Ishikawa (cell line): ENCODE measurements around the gene MACROD2.

Experiments used
- CEBPB ChIP-seq: IDR thresholded peaks from 2 replicates; pipeline ENCODE4 v1.6.1; 2012
- CREB1 ChIP-seq: IDR thresholded peaks from 2 replicates; pipeline ENCODE4 v1.6.1; 2012; ENCODE audit warnings: low read depth
- EGR1 ChIP-seq: IDR thresholded peaks from 2 replicates; pipeline ENCODE4 v1.6.1; 2012
- EP300 ChIP-seq: IDR thresholded peaks from 2 replicates; pipeline ENCODE4 v1.6.1; 2012; ENCODE audit warnings: borderline replicate concordance
- FOXM1 ChIP-seq: IDR thresholded peaks from 2 replicates; pipeline ENCODE4 v1.6.1; 2012; ENCODE audit warnings: low read depth, borderline replicate concordance
- MAX ChIP-seq: IDR thresholded peaks from 2 replicates; pipeline ENCODE4 v1.6.1; 2012
- NFIC ChIP-seq: IDR thresholded peaks from 2 replicates; pipeline ENCODE4 v1.6.1; 2012
- RAD21 ChIP-seq: IDR thresholded peaks from 2 replicates; pipeline ENCODE4 v1.6.1; 2012; ENCODE audit warnings: low read depth
- REST ChIP-seq: IDR thresholded peaks from 2 replicates; pipeline ENCODE4 v1.6.1; 2012; ENCODE audit warnings: low read depth, mild to moderate bottlenecking
- TAF1 ChIP-seq: IDR thresholded peaks from 2 replicates; pipeline ENCODE4 v1.6.1; 2012; ENCODE audit warnings: low read depth, mild to moderate bottlenecking
- TCF12 ChIP-seq: IDR thresholded peaks from 2 replicates; pipeline ENCODE4 v1.6.1; 2012; ENCODE audit warnings: low read depth
- TEAD4 ChIP-seq: IDR thresholded peaks from 2 replicates; pipeline ENCODE4 v1.6.1; 2012
- YY1 ChIP-seq: IDR thresholded peaks from 2 replicates; pipeline ENCODE4 v1.6.1; 2012; ENCODE audit warnings: low read depth
- ZBTB7A ChIP-seq: IDR thresholded peaks from 2 replicates; pipeline ENCODE4 v1.6.1; 2012; ENCODE audit warnings: low read depth
- TF ChIP-seq, protein P1 (sequence below): IDR thresholded peaks from 2 replicates; pipeline ENCODE4 v1.6.1; 2012

MACROD2 gene

DNA sequence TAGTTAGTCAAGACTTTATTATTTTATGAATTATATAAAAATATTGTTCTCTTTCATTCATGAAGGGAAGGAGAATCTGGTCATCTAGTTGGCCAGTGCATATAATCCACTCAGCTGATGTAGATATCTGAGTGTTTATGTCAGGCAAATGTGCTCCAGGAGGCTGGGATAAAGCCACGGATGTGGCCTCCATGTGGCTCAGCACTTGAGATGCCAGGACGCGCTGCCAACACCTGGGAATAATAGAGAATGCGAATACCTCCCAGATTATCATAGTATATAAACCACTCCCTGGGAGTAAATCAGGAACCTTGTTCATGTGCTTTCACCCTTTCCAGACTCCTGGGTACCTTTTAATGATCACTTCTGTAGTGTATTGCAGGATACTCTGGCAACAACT, 1571.9 kb downstream of the MACROD2 start:
- TF ChIP-seq, protein P1, sequence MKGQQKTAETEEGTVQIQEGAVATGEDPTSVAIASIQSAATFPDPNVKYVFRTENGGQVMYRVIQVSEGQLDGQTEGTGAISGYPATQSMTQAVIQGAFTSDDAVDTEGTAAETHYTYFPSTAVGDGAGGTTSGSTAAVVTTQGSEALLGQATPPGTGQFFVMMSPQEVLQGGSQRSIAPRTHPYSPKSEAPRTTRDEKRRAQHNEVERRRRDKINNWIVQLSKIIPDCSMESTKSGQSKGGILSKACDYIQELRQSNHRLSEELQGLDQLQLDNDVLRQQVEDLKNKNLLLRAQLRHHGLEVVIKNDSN, result no peak
- TF ChIP-seq TAF1, result no peak
- no peak for TF ChIP-seq REST
- TF ChIP-seq NFIC, result no peak
- no peak for TF ChIP-seq MAX
- TF ChIP-seq CEBPB, result no peak
- no peak for TF ChIP-seq FOXM1
- TF ChIP-seq YY1, result no peak

DNA sequence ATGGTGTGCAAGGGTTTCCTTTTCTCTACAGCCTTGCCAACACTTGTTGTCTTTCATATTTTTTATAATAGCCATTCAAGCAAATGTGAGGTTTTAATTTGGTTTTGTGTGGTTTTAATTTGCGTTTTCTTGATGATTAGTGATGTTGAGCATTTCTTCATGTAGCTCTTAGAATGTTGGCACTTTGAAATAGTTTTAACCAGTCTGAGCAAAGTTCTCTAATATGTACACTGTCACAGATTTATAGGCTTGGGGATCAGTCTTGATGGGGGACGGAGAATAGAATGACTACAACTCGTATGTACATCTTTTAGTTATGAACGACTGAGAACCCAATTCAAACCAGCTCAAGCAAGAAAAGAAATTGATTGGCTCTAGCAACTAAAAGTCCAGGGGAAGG, 1574.8 kb downstream of the MACROD2 start:
- no peak for TF ChIP-seq TAF1
- TF ChIP-seq FOXM1, result no peak
- no peak for TF ChIP-seq TEAD4
- no peak for TF ChIP-seq YY1
- no peak for TF ChIP-seq CEBPB
- no peak for TF ChIP-seq NFIC
- no peak for TF ChIP-seq EP300
- no peak for TF ChIP-seq REST
- no peak for TF ChIP-seq ZBTB7A
- no peak for TF ChIP-seq EGR1

- TF ChIP-seq YY1 (no peak), REST (no peak), CEBPB (no peak), ZBTB7A (no peak), CREB1 (no peak), EP300 (no peak), EGR1 (no peak), FOXM1 (no peak), TEAD4 (no peak), TCF12 (no peak), RAD21 (no peak), TAF1 (no peak), MAX (no peak), NFIC (no peak)
- TF ChIP-seq, protein P1, result no peak
Measured at GRCh38 chr20:15571056-15571455, 1575.7 kb downstream of the MACROD2 start.

GRCh38 chr20:15575255-15575654, 1579.9 kb downstream of the MACROD2 start:
- TF ChIP-seq MAX, result no peak
- no peak for TF ChIP-seq RAD21
- TF ChIP-seq NFIC, result no peak
- no peak for TF ChIP-seq FOXM1
- TF ChIP-seq CREB1, result no peak

DNA sequence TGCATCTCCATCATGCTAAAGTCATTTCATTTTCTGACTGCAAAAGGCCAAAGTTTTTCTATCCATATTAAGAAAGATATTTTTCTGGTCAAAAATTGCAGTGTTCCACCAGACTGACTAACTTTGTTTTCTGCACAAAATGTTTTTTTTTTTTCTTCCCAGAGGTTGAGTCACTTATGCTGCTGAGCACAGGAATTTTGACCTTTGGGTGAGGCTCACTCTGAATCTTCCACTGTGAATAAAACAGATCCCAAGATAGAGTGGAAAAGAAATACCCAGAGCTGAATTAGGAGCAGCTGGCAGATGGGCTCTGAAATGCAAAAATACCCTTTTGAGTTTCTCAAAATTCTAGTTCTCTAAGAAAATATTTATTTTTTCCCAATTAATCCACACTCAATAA, 1581.1 kb downstream of the MACROD2 start:
- TF ChIP-seq EGR1, result no peak
- TF ChIP-seq CEBPB, result no peak
- TF ChIP-seq TEAD4, result no peak
- no peak for TF ChIP-seq MAX
- TF ChIP-seq EP300, result no peak
- TF ChIP-seq NFIC, result no peak
- TF ChIP-seq REST, result no peak
- TF ChIP-seq YY1, result no peak
- TF ChIP-seq TAF1, result no peak
- TF ChIP-seq ZBTB7A, result no peak
- TF ChIP-seq, protein P1, result no peak
- TF ChIP-seq FOXM1, result no peak
- TF ChIP-seq RAD21, result no peak
- TF ChIP-seq TCF12, result no peak
- no peak for TF ChIP-seq CREB1
